IMR-90 (cell line): ENCODE data around the gene CPB2. TPM values are rescaled to one million over a fixed set of nuclear protein-coding genes. Genes with fewer than 3 reads are reported as not detected.

Experiments
- ATAC-seq: fragments of 200-7000 bp; cut with Tn5 transposase; 2 replicates; pipeline ENCODE4 v1.9.1; 2020; ENCODE audit warnings: low read depth, mild to moderate bottlenecking, moderate library complexity
- BruUV-seq: library from RNA; stranded (reverse); fragments of 400-500 nt; replicated peaks from 2 replicates; lab custom pipeline; 2021; lab: Mats Ljungman, UMichigan
- CTCF ChIA-PET: fragments of 300-600 bp; formaldehyde crosslinking; extraction: SDS; loops from one replicate; lab custom pipeline; 2021; ENCODE audit warnings: antibody characterized with exemption; lab: Yijun Ruan, JAX
- POLR2A ChIA-PET: fragments of 300-600 bp; sonication (Branson Sonifier 250); formaldehyde crosslinking; loops from one replicate; lab custom pipeline; 2022; ENCODE audit warnings: antibody characterized with exemption; ENCODE audit not compliant: unreplicated experiment; lab: Charles Lee
- DNase-seq: peaks from one replicate; pipeline ENCODE4 v3.0.0; 2013
- H2AFZ ChIP-seq: replicated peaks from 2 replicates; pipeline ENCODE3; 2013; ENCODE audit warnings: low read length, mild to moderate bottlenecking; ENCODE audit not compliant: poor library complexity
- H2AK5ac ChIP-seq: 2 replicates; pipeline ENCODE4 v1.6.1; 2013; ENCODE audit warnings: low read depth, low read length, inconsistent platforms
- H2AK9ac ChIP-seq: replicated peaks from 2 replicates; pipeline ENCODE3; 2013; ENCODE audit warnings: mild to moderate bottlenecking, low read depth, low read length, moderate library complexity; ENCODE audit not compliant: poor library complexity
- H2BK120ac ChIP-seq: 2 replicates; pipeline ENCODE4 v1.6.1; 2013; ENCODE audit warnings: low read depth, low read length, inconsistent platforms
- H2BK15ac ChIP-seq: 3 replicates; pipeline ENCODE4 v1.6.1; 2013; ENCODE audit warnings: low read depth, low read length, inconsistent platforms
- H2BK20ac ChIP-seq: 2 replicates; pipeline ENCODE4 v1.6.1; 2013; ENCODE audit warnings: low read depth, mild to moderate bottlenecking, inconsistent platforms, low read length, moderate library complexity
- H2BK5ac ChIP-seq: 2 replicates; pipeline ENCODE4 v1.6.1; 2013; ENCODE audit warnings: mild to moderate bottlenecking, low read depth, low read length, inconsistent platforms; ENCODE audit not compliant: poor library complexity, severe bottlenecking
- H3K14ac ChIP-seq: replicated peaks from 2 replicates; pipeline ENCODE4 v1.6.1; 2013; ENCODE audit warnings: low read depth, low read length, inconsistent platforms
- H3K18ac ChIP-seq: 2 replicates; pipeline ENCODE4 v1.6.1; 2013; ENCODE audit warnings: low read depth, low read length, control low read depth
- H3K23ac ChIP-seq: 2 replicates; pipeline ENCODE4 v1.6.1; 2013; ENCODE audit warnings: low read depth, low read length, inconsistent platforms
- H3K27ac ChIP-seq: 2 replicates; pipeline ENCODE4 v1.5.1; 2013; ENCODE audit warnings: mild to moderate bottlenecking, control low read depth, low read length; ENCODE audit not compliant: insufficient read depth
- H3K27me3 ChIP-seq: 2 replicates; pipeline ENCODE4 v1.6.1; 2013; ENCODE audit warnings: low read length; ENCODE audit not compliant: control insufficient read depth, insufficient read depth
- H3K36me3 ChIP-seq: 2 replicates; pipeline ENCODE4 v1.6.1; 2013; ENCODE audit warnings: low read length, mixed read lengths; ENCODE audit not compliant: control insufficient read depth, insufficient read depth
- H3K4ac ChIP-seq: 2 replicates; pipeline ENCODE4 v1.6.1; 2013; ENCODE audit warnings: low read depth, low read length, inconsistent platforms
- H3K4me1 ChIP-seq: 2 replicates; pipeline ENCODE4 v1.6.1; 2013; ENCODE audit warnings: low read length, mixed read lengths; ENCODE audit not compliant: control insufficient read depth, insufficient read depth
- H3K4me2 ChIP-seq: 2 replicates; pipeline ENCODE4 v1.6.1; 2013; ENCODE audit warnings: low read depth, mild to moderate bottlenecking, control low read depth, low read length, moderate library complexity
- H3K4me3 ChIP-seq: 2 replicates; pipeline ENCODE4 v1.5.1; 2013; ENCODE audit warnings: low read depth, mild to moderate bottlenecking, control low read depth, low read length, moderate library complexity; ENCODE audit not compliant: insufficient read depth
- H3K56ac ChIP-seq: 2 replicates; pipeline ENCODE4 v1.6.1; 2013; ENCODE audit warnings: low read length, inconsistent platforms; ENCODE audit not compliant: insufficient read depth; ENCODE audit errors: extremely low read depth
- H3K79me1 ChIP-seq, 2 experiments: 2 replicates each; pipeline ENCODE4 v1.6.1; 2013; ENCODE audit warnings: low read length in 2 of 2, inconsistent platforms in 1 of 2, low read depth in 1 of 2
- H3K9ac ChIP-seq: 2 replicates; pipeline ENCODE4 v1.6.1; 2013; ENCODE audit warnings: low read depth, low read length, control low read depth
- H3K9me1 ChIP-seq: 2 replicates; pipeline ENCODE4 v1.6.1; 2013; ENCODE audit warnings: low read length, inconsistent platforms; ENCODE audit not compliant: insufficient read depth
- H3K9me3 ChIP-seq: 2 replicates; pipeline ENCODE4 v1.6.1; 2013; ENCODE audit warnings: low read length; ENCODE audit not compliant: control insufficient read depth, insufficient read depth
- H4K20me1 ChIP-seq: 2 replicates; pipeline ENCODE4 v1.6.1; 2013; ENCODE audit warnings: low read length, inconsistent platforms; ENCODE audit not compliant: insufficient read depth
- H4K5ac ChIP-seq: 2 replicates; pipeline ENCODE4 v1.6.1; 2013; ENCODE audit warnings: mild to moderate bottlenecking, low read depth, low read length, control low read depth
- H4K8ac ChIP-seq, 2 experiments: 2 replicates each; pipeline ENCODE4 v1.6.1; 2013; ENCODE audit warnings: low read depth in 2 of 2, low read length in 2 of 2, control low read depth in 1 of 2, inconsistent platforms in 1 of 2
- H4K91ac ChIP-seq: 2 replicates; pipeline ENCODE4 v1.6.1; 2013; ENCODE audit warnings: low read depth, low read length, inconsistent platforms; ENCODE audit not compliant: insufficient read depth
- BHLHE40 ChIP-seq: fragments of 150-350 bp; IDR thresholded peaks from 2 replicates; pipeline ENCODE4 v1.6.1; 2016; ENCODE audit warnings: mild to moderate bottlenecking, low read depth, low read length
- CHD1 ChIP-seq: IDR thresholded peaks from 2 replicates; pipeline ENCODE4 v1.6.1; 2012; ENCODE audit warnings: low read depth, low read length, improper control_type of control experiment
- FOS ChIP-seq: fragments of 150-350 bp; IDR thresholded peaks from 2 replicates; pipeline ENCODE4 v1.6.1; 2016; ENCODE audit warnings: low read depth, low read length
- MAFK ChIP-seq: IDR thresholded peaks from 2 replicates; pipeline ENCODE4 v1.6.1; 2012; ENCODE audit warnings: low read depth, low read length, improper control_type of control experiment
- MXI1 ChIP-seq: IDR thresholded peaks from 2 replicates; pipeline ENCODE4 v1.6.1; 2012; ENCODE audit warnings: low read depth, mild to moderate bottlenecking, low read length, moderate library complexity, borderline replicate concordance
- POLR2A ChIP-seq: IDR thresholded peaks from 2 replicates; pipeline ENCODE4 v1.6.1; 2012; ENCODE audit warnings: mild to moderate bottlenecking, low read depth, low read length
- RCOR1 ChIP-seq: IDR thresholded peaks from 2 replicates; pipeline ENCODE4 v1.6.1; 2012; ENCODE audit warnings: mild to moderate bottlenecking, low read length, improper control_type of control experiment; ENCODE audit not compliant: insufficient replicate concordance
- RFX5 ChIP-seq: IDR thresholded peaks from 2 replicates; pipeline ENCODE4 v1.8.0; 2012; ENCODE audit warnings: low read depth, mild to moderate bottlenecking, low read length, moderate library complexity
- SMC3 ChIP-seq: fragments of 150-350 bp; IDR thresholded peaks from 2 replicates; pipeline ENCODE4 v1.6.1; 2016; ENCODE audit warnings: low read depth, mild to moderate bottlenecking, antibody characterized with exemption, low read length, moderate library complexity
- dilution Hi-C: fragments of 300-500 bp; cut with HindIII; formaldehyde crosslinking; loops from one replicate; pipeline ENCODE4 v1.14.3; 2018; ENCODE audit warnings: low sequenced_read_pairs; ENCODE audit not compliant: unreplicated experiment
- in situ Hi-C: fragments of 300-500 bp; cut with MboI; formaldehyde crosslinking; loops from 3 replicates; pipeline ENCODE4 v1.14.3; 2019; ENCODE audit warnings: low sequenced_read_pairs, inconsistent platforms, mixed read lengths
- intact Hi-C: fragments of 100-400 bp; cut with micrococcal nuclease; formaldehyde crosslinking; loops from 2 replicates; pipeline ENCODE4 v1.10.0; 2022
- polyA plus RNA-seq, 3 experiments: library from polyadenylated mRNA; depleted of rRNA; stranded (reverse); fragments of >200 nt; gene quantifications; 2 replicates each; pipeline ENCODE4 v1.2.3, GENCODE V29; 2012; ENCODE audit warnings: low replicate concordance in 1 of 3
- total RNA-seq: library from RNA; depleted of rRNA; stranded (reverse); fragments of >200 nt; gene quantifications from 2 replicates; pipeline ENCODE4 v1.2.3, GENCODE V29; 2012
- TF ChIP-seq, protein P1 (sequence below): fragments of 150-350 bp; IDR thresholded peaks from 2 replicates; pipeline ENCODE4 v1.6.1; 2016; ENCODE audit warnings: low read depth, mild to moderate bottlenecking, low read length, moderate library complexity, borderline replicate concordance
- TF ChIP-seq, protein P2 (sequence below): fragments of 150-350 bp; IDR thresholded peaks from 2 replicates; pipeline ENCODE4 v1.6.1; 2017; ENCODE audit warnings: mild to moderate bottlenecking, antibody characterized with exemption, low read length, low read depth

The CPB2 gene
- total and polyA plus RNA-seq, 2 of the 4 experiments (the other 2 are of a cell fraction): not detected

DNA sequence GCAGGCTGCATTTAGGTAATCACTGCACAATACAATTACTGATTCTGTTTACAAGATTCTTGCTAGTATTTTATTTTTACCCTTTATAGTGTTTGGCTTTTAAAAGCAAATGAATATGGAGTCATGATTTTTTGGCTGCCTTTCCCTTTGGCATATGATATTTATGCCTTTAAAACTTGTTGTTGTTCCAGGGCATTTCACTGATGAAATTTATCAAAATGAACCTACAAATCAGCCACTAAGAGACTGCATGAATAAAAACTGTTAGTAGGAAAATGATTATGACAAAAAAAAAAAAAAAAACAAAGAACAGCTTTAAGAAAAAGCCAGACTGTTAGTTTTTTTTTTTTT lies 2.6 kb downstream of the CPB2 start:
- no peaks in the 10 kb centered on the region for H3K4me1 ChIP-seq
- H3K4me3 ChIP-seq: no peak overlapping the region
- H2BK5ac ChIP-seq: no peak overlapping the region
- intact Hi-C loops (no loop called here), dilution Hi-C loops (no loop called here), in situ Hi-C loops (no loop called here)
- H3K56ac ChIP-seq: no peak overlapping the region
- no peak overlapping the region for H3K23ac ChIP-seq
- no peak overlapping the region for H3K27ac ChIP-seq
- H2AK9ac ChIP-seq: no peak overlapping the region
- H2AFZ ChIP-seq: no peak overlapping the region
- no peak overlapping the region for H4K91ac ChIP-seq
- ChIA-PET POLR2A (no interaction called here), CTCF (no interaction called here)
- no peak overlapping the region for H4K8ac ChIP-seq
- H4K20me1 ChIP-seq: no peaks in the 10 kb centered on the region
- no peaks in the 10 kb centered on the region for H3K9me3 ChIP-seq
- ATAC-seq (no peak), DNase-seq (no peak)
- no peak overlapping the region for H2BK120ac ChIP-seq
- H4K5ac ChIP-seq: no peak overlapping the region
- H3K18ac ChIP-seq: no peak overlapping the region
- H2BK20ac ChIP-seq: no peak overlapping the region
- no TSS peak for BruUV-seq
- 0 out of 2 replicates have a peak, but pooled peaks cover 3% of the 10 kb centered on the region for H3K27me3 ChIP-seq
- no peaks in the 10 kb centered on the region for H3K9me1 ChIP-seq
- TF ChIP-seq SMC3: no peak
- TF ChIP-seq MAFK: no peak
- TF ChIP-seq, protein P1, sequence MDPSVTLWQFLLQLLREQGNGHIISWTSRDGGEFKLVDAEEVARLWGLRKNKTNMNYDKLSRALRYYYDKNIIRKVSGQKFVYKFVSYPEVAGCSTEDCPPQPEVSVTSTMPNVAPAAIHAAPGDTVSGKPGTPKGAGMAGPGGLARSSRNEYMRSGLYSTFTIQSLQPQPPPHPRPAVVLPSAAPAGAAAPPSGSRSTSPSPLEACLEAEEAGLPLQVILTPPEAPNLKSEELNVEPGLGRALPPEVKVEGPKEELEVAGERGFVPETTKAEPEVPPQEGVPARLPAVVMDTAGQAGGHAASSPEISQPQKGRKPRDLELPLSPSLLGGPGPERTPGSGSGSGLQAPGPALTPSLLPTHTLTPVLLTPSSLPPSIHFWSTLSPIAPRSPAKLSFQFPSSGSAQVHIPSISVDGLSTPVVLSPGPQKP: no peak
- TF ChIP-seq RFX5: no peak
- no peak for TF ChIP-seq BHLHE40
- no peak for TF ChIP-seq POLR2A
- no peak for TF ChIP-seq MXI1
- TF ChIP-seq CHD1: no peak
- no peak for TF ChIP-seq RCOR1
- no peak for TF ChIP-seq FOS
- TF ChIP-seq, protein P2, sequence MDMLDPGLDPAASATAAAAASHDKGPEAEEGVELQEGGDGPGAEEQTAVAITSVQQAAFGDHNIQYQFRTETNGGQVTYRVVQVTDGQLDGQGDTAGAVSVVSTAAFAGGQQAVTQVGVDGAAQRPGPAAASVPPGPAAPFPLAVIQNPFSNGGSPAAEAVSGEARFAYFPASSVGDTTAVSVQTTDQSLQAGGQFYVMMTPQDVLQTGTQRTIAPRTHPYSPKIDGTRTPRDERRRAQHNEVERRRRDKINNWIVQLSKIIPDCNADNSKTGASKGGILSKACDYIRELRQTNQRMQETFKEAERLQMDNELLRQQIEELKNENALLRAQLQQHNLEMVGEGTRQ: no peak
- no peak overlapping the region for H3K4ac ChIP-seq
- no peak overlapping the region for H3K14ac ChIP-seq
- H3K9ac ChIP-seq: no peak overlapping the region
- no peak overlapping the region for H3K4me2 ChIP-seq
- no peaks in the 10 kb centered on the region for H3K36me3 ChIP-seq
- no peaks in the 10 kb centered on the region for H3K79me1 ChIP-seq
- no peak overlapping the region for H2AK5ac ChIP-seq
- H2BK15ac ChIP-seq: no peak overlapping the region
